Ishikawa (cell line): ENCODE results near the gene KAT6B.

Experiments
- NFIC ChIP-seq: IDR thresholded peaks from 2 replicates; pipeline ENCODE4 v1.6.1; 2012
- RAD21 ChIP-seq: IDR thresholded peaks from 2 replicates; pipeline ENCODE4 v1.6.1; 2012; ENCODE audit warnings: low read depth

GRCh38 chr10:74837743-74838142 is 11.3 kb downstream of the KAT6B start:
- TF ChIP-seq RAD21 (no peak), NFIC (no peak)
